ENCODE results near the gene PLEKHG3.
"Not testable (repeated sequence)": the region's sequence is repeated elsewhere in the genome, so short reads cannot be mapped to it uniquely, and the experiment has no call there.

PLEKHG3 gene

GRCh38 chr14:64688811-64689281 is 15.4 kb upstream of the PLEKHG3 start:
- no peak for DNase-seq

DNA sequence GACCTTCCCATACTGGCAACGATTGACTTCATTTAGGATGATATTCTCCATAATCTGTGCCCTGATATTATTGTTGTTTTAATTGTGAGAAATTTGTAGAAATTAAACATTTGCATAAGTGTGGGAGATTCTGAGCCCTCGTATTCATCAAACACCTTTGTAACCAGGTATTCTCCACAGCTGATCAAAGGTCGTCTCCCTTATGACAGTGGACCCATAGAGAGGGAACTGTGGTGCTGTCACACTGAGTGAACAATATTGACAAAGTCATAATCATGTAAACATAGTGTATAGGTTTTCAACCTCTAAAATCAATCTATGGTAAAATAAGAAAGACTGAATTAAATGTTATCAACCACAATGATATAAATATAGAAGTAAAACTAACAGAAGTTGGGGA is 14.9 kb upstream of the PLEKHG3 start:
- no peak for DNase-seq

DNA sequence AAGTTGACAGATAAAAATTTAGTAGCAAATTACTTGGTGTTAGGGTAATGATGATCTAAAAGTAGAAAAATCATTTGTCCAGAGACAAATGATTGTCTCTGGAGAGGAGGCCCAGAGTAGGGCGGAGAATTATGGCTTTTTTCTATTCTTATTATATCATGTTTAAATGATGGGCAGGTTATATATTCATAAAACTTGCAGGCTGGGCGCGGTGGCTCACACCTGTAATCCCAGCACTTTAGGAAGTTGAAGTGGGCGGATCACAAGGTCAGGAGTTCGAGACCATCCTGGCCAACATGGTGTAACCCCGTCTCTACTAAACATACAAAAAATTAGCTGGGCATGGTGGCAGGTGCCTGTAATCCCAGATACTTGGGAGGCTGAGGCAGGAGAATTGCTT is 13.6 kb upstream of the PLEKHG3 start:
- DNase-seq: not testable (repeated sequence)

DNA sequence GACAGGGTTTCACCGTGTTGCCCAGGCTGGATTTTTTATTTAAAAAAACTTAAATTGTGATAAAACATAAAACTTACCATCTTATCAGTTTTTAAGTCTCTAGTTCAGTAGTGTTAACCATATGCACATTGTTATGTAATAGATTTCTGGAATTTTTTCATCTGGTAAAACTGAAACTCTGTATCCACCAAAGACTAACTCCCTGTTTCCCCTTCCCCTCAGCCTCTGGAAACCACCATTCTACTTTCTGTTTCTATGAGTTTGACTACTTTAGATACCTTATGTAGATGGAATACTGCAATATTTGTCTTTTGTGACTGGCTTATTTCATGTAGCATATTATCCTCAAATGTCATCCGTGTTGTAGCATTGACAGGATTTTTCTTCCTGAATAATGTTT is 12.8 kb upstream of the PLEKHG3 start:
- no peak for DNase-seq

DNA sequence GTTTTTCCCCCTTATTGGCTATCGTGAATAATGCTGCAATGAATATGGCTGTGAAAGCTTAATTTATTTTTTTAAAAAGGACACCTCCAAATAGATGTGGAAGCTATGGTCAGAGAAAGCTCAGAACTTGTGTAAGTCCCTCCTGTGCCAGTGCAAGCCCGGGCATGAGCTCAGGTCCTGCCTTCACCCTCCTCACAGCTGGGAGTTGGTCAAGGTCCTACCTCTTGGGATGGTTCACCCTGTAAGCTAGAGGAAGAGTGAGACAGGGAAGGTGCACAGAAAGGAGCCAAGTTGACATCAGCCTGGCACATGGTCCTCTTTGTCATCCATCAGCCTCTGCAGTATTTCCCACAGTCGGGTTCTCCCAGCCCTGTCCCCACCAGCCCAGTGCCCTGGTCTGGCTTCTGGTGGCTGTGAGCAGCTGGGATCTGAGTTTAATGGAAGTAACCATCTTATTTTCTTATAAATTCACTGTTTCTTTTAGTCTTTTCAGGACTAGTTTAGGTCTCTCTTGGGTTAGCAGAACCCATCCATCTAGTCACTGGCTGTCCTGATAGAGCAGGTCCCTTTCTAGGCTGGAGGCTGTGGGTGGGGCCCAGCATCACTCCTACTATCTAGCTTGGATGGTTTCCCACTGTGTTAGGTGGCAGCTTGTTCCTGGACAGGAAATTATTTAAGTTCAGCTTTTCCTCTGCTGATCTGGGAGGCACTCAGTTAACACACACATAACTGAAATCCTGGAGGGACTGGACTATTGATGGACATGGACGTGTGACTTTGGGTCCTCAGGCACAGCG is 11.8 kb upstream of the PLEKHG3 start:
- DNase-seq: peak; percentile 53

GRCh38 chr14:64692986-64693809 is 11.0 kb upstream of the PLEKHG3 start:
- DNase-seq: peak; percentile 94

- DNase-seq: peak; percentile 74
Observed at GRCh38 chr14:64693810-64694165, 10.4 kb upstream of the PLEKHG3 start.

DNA sequence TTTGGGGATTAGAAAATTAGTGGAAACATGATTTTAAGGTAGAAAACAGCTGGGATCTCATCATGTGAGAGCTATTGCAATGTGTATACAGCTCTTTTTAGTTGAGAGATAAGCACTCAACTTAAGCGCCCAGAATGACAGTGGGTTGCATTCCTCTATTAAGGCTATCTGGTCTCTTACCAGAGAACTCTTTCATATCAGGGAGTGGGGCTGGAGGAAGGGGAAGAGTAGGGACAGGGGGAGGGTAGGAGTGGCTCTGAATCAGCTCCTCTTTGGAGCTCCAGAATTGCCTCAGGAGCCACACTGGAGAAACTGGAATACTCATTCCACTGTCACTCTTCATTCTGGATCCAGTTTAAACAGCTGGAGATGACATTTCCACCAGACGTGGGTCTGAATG is 9.2 kb upstream of the PLEKHG3 start:
- no peak for DNase-seq

GRCh38 chr14:64696355-64696857 is 7.8 kb upstream of the PLEKHG3 start:
- no peak for DNase-seq

GRCh38 chr14:64698903-64699302 is 5.3 kb upstream of the PLEKHG3 start:
- no peak for DNase-seq

- DNase-seq: no peak
Observed at GRCh38 chr14:64700290-64700689, 3.9 kb upstream of the PLEKHG3 start.

- DNase-seq: no peak
Observed at GRCh38 chr14:64700894-64701293, 3.3 kb upstream of the PLEKHG3 start.

GRCh38 chr14:64701660-64702059 is 2.6 kb upstream of the PLEKHG3 start:
- DNase-seq: no peak

DNA sequence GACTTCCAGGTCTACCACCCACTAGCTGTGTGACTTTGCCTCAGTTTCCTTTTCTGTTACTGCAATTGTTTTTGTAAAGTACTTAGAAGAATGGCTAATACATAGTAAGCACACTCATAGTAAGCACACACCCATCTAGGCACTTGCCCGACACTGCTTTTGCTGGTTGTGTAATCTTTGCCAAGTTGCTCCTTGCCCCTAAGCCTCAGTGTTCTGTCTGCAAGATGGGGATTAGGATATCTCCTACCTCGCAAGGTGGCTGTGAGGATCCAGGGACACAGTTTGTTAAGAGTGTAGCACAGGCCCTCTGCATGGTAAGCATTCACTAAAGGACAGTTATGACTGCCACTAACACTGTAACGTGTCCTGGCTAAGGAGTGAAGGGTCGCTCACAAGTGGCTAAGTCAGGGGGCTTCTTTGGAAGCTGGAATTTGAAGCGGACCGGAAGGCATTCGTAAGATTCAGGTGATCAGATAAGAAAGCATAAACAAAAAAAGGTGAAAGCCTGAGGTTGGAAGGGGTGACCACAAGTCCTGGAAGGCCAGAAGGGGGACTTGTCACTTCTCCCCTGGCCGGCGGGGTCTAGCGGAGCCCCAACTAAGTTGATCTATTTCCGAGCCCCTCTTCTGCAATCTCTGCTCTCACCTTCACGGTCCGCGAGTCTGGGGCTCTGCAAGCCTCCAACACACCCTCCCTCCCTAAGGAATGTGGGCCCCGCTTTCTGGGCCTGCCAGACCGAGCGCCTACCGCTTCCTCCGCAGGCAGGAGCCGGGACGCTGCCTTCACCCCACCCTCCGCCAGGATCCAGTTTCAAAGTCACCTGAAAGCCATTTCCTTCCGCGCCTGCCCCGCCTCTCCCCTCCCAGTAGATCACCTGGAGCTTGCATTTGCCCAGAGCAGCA is 1.5 kb upstream of the PLEKHG3 start:
- no peak for DNase-seq

- no peak for DNase-seq
Observed at GRCh38 chr14:64703395-64704142, 655 bp upstream of the PLEKHG3 start.

DNA sequence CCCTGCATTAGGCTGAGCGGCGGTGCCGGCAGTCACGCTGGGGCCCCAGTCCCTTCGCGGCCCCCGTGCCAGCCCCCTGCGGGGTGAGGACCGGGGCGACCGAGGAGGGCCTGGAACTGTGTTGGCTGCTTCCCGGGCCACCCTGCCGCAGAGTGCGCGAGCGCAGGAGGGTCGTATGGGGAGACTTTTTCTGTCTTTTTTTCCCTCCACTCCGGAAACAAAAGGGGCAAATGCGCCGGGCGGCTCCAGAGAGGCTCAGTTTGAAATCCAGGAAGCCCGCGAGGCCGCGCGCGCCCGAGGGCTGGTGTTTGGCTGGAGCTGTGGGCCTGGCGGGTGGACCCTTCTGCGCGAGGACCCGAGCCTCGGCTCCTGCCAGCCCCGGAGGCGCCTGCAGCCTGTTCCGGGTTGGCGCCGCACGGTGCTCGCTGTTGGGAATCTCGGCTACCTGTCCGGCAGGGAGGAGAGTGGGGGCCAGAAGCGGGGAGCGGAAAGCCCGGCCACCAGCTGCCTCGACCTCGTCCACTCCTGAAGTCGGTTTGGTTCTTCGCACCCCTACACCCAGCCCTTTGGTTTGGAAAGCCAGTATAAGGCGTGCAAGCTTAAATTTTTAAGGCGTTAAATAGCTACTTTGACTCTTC is 638 bp downstream of the PLEKHG3 start:
- peak; percentile 53 for DNase-seq

DNA sequence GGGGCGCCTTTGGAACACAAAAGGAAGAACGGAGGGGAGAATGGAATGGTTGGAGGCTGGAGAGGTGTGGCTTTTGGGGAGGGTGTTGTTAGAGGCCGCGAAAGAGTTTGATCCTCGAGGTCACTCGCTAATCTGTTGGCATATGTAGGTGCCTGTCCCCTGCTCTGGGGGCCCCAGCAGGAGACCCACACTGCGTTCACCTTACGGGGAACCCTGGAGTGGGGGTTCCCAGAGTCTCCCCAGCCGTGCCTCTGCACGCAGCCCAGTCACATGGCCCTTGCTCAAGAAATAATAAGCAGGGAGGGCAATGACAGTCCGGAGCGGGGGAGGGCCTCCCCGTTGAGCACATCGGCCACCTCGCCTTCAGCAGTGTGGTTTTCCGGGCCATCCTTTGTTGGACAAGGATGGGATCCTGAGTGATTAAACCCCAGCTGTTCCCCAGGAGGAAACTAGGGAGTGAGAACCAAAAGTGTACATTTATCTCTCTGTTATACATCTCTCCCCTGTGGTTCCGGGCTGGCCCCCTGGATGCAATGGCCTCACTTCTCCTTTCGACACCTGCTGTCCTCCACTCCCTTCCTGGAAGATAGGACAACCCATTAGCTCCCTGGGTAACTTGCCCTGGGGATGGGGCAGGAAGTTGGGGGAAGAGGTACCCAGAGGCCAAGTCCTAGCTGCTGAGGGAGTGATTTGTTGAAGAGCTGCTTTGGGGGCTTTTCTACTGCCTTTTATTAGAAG is 1.3 kb downstream of the PLEKHG3 start:
- no peak for DNase-seq

GRCh38 chr14:64706119-64706592 is 1.9 kb downstream of the PLEKHG3 start:
- DNase-seq: no peak

- no peak for DNase-seq
Observed at GRCh38 chr14:64706593-64707193, 2.5 kb downstream of the PLEKHG3 start.

- no peak for DNase-seq
Observed at GRCh38 chr14:64707661-64708060, 3.4 kb downstream of the PLEKHG3 start.
